Upper lobe of left lung (tissue), 4 donors: ENCODE measurements around the gene AMPD3.

ENCODE experiments used
- EP300 ChIP-seq, 4 donors: sonication (generic); formaldehyde crosslinking; IDR thresholded peaks; one replicate each; pipeline ENCODE4 v1.5.1; 2017; ENCODE audit warnings: antibody characterized with exemption in 4 of 4, control low read depth in 2 of 4
- POLR2A ChIP-seq, 4 donors: fragments of 450-650 bp; IDR thresholded peaks; one replicate each; pipeline ENCODE4 v1.5.1; 2016 to 2017; ENCODE audit warnings: antibody characterized with exemption in 4 of 4, mild to moderate bottlenecking in 2 of 4
- POLR2AphosphoS5 ChIP-seq, 2 donors: sonication (generic); formaldehyde crosslinking; IDR thresholded peaks; one replicate each; pipeline ENCODE4 v1.5.1; 2017; ENCODE audit warnings: antibody characterized with exemption in 2 of 2
- TF ChIP-seq, protein P1 (sequence below), 6 experiments: fragments of 450-650 bp in 4 of 6; fragments of 200-600 bp in 2 of 6; sonication (generic) in 2 of 6; IDR thresholded peaks; one replicate each; pipeline ENCODE4 v1.5.1; 2016 to 2019; ENCODE audit warnings: antibody characterized with exemption in 6 of 6

DNA sequence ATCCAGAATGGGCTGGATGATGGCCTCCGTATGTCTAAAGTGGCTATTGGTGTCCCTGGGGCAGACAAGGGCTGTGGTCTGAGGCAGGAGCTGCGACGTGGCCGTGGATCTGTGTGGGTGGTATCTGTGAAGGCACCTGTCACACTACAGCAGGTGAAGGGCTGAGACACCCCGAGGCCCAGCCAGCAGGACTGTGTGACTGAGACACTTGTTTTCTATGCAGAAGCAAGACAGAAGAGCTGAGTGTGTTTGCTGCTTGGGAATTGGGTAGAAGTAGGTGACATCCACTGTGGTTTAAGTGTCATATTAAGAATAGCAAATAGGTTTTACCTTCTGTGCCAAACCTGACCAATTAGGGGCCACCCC lies 35.0 kb downstream of the AMPD3 start:
- no peak for TF ChIP-seq POLR2AphosphoS5 (IDR thresholded peaks at IDR 0.05)
- TF ChIP-seq, protein P1, sequence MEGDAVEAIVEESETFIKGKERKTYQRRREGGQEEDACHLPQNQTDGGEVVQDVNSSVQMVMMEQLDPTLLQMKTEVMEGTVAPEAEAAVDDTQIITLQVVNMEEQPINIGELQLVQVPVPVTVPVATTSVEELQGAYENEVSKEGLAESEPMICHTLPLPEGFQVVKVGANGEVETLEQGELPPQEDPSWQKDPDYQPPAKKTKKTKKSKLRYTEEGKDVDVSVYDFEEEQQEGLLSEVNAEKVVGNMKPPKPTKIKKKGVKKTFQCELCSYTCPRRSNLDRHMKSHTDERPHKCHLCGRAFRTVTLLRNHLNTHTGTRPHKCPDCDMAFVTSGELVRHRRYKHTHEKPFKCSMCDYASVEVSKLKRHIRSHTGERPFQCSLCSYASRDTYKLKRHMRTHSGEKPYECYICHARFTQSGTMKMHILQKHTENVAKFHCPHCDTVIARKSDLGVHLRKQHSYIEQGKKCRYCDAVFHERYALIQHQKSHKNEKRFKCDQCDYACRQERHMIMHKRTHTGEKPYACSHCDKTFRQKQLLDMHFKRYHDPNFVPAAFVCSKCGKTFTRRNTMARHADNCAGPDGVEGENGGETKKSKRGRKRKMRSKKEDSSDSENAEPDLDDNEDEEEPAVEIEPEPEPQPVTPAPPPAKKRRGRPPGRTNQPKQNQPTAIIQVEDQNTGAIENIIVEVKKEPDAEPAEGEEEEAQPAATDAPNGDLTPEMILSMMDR (IDR thresholded peaks at IDR 0.05), result no peak
- no peak for TF ChIP-seq POLR2A (IDR thresholded peaks at IDR 0.05)
- no peak for TF ChIP-seq EP300 (IDR thresholded peaks at IDR 0.05)
